Loucy (cell line): ENCODE data around the gene COL26A1.
A peak's percentile ranks its signal among the peaks of the same experiment; 100 is the strongest.

Experiments used
- H2AFZ ChIP-seq: fragments of 200-600 bp; sonication (generic); 2 replicates; pipeline ENCODE4 v1.6.0; 2016; ENCODE audit warnings: antibody characterized with exemption, mild to moderate bottlenecking, low read length, moderate library complexity
- H3F3A ChIP-seq: fragments of 200-600 bp; 2 replicates; pipeline ENCODE4 v1.6.0; 2016; ENCODE audit warnings: antibody characterized with exemption, low read depth, mild to moderate bottlenecking
- H3K27me3 ChIP-seq: fragments of 200-600 bp; sonication (generic); 2 replicates; pipeline ENCODE4 v1.6.1; 2014; ENCODE audit warnings: low read length, mild to moderate bottlenecking; ENCODE audit not compliant: insufficient read depth, poor library complexity, severe bottlenecking
- H3K36me3 ChIP-seq: fragments of 200-600 bp; sonication (generic); 2 replicates; pipeline ENCODE4 v1.6.1; 2016; ENCODE audit warnings: low read length; ENCODE audit not compliant: insufficient read depth
- H3K4me1 ChIP-seq: fragments of 200-600 bp; sonication (generic); 2 replicates; pipeline ENCODE4 v1.5.1; 2014; ENCODE audit warnings: low read length, mild to moderate bottlenecking; ENCODE audit not compliant: insufficient read depth, poor library complexity, severe bottlenecking
- H3K4me2 ChIP-seq: fragments of 200-600 bp; sonication (generic); 2 replicates; pipeline ENCODE4 v1.6.0; 2014; ENCODE audit warnings: antibody characterized with exemption, low read length, low read depth, mild to moderate bottlenecking; ENCODE audit not compliant: poor library complexity, severe bottlenecking
- H3K4me3 ChIP-seq: fragments of 200-600 bp; sonication (generic); 2 replicates; pipeline ENCODE4 v1.5.1; 2014; ENCODE audit warnings: low read length, mild to moderate bottlenecking, mixed read lengths; ENCODE audit not compliant: poor library complexity, severe bottlenecking
- H3K79me2 ChIP-seq: fragments of 200-600 bp; sonication (generic); 2 replicates; pipeline ENCODE4 v1.6.1; 2014; ENCODE audit warnings: low read length; ENCODE audit not compliant: insufficient read depth
- H3K9ac ChIP-seq: fragments of 200-600 bp; sonication (generic); 2 replicates; pipeline ENCODE4 v1.6.0; 2014; ENCODE audit warnings: mild to moderate bottlenecking, low read depth, low read length, moderate library complexity; ENCODE audit not compliant: poor library complexity, severe bottlenecking
- H3K9me2 ChIP-seq: fragments of 200-600 bp; sonication (generic); replicated peaks from 2 replicates; pipeline ENCODE4 v1.6.1; 2016; ENCODE audit warnings: low read depth, low read length, mixed read lengths
- H3K9me3 ChIP-seq: fragments of 200-600 bp; sonication (generic); 2 replicates; pipeline ENCODE4 v1.6.1; 2014; ENCODE audit warnings: mild to moderate bottlenecking, antibody characterized with exemption, low read length, low read depth; ENCODE audit not compliant: insufficient read depth
- H4K20me1 ChIP-seq: fragments of 200-600 bp; sonication (generic); 2 replicates; pipeline ENCODE4 v1.6.0; 2014; ENCODE audit warnings: antibody characterized with exemption, low read length, mild to moderate bottlenecking; ENCODE audit not compliant: insufficient read depth, poor library complexity, severe bottlenecking
- CTCF ChIP-seq: fragments of 200-600 bp; sonication (generic); conservative IDR thresholded peaks from 2 replicates; pipeline ENCODE4 v1.5.1; 2014; ENCODE audit warnings: mild to moderate bottlenecking, antibody characterized with exemption, low read length
- EZH2phosphoT487 ChIP-seq: fragments of 200-600 bp; IDR thresholded peaks from 2 replicates; pipeline ENCODE4 v1.6.1; 2018; ENCODE audit warnings: antibody characterized with exemption, mild to moderate bottlenecking, moderate library complexity, borderline replicate concordance

COL26A1 gene

GRCh38 chr7:101362334-101363195, at the start of gene COL26A1:
COL26A1 (plus strand) TSS chr7:101362875; CDS start chr7:101363033, 158 bp downstream.
- no peaks in the 10 kb centered on the region for H3K4me1 ChIP-seq
- H3K4me2 ChIP-seq, result peak within 1 kb of the TSS; percentile 25
- H3K27me3 ChIP-seq, result no peaks in the 10 kb centered on the region
- no peak within 1 kb of the TSS for H3K9ac ChIP-seq
- H3K79me2 ChIP-seq, result no peaks in the 10 kb centered on the region
- H4K20me1 ChIP-seq, result no peaks in the 10 kb centered on the region
- no peaks in the 10 kb centered on the region for H3K36me3 ChIP-seq
- no peak within 1 kb of the TSS for H3K4me3 ChIP-seq
- H2AFZ ChIP-seq, result peak within 1 kb of the TSS; percentile 66; the same call in 1 of the 2 replicates
- no peak for TF ChIP-seq CTCF
- TF ChIP-seq EZH2phosphoT487, result no peak
- no peaks in the 10 kb centered on the region for H3F3A ChIP-seq
- no peaks in the 10 kb centered on the region for H3K9me3 ChIP-seq
- no peaks in the 10 kb centered on the region for H3K9me2 ChIP-seq

- no peaks in the 10 kb centered on the region for H3K27me3 ChIP-seq
- no peaks in the 10 kb centered on the region for H4K20me1 ChIP-seq
- no peak overlapping the region for H3K9ac ChIP-seq
- H3K4me1 ChIP-seq, result no peaks in the 10 kb centered on the region
- TF ChIP-seq EZH2phosphoT487 (no peak), CTCF (peak; percentile 82)
- H3K36me3 ChIP-seq, result no peaks in the 10 kb centered on the region
- no peaks in the 10 kb centered on the region for H3F3A ChIP-seq
- H3K4me3 ChIP-seq, result no peak overlapping the region
- H3K79me2 ChIP-seq, result no peaks in the 10 kb centered on the region
- no peaks in the 10 kb centered on the region for H3K9me2 ChIP-seq
- H3K9me3 ChIP-seq, result peaks cover 3% of the 10 kb centered on the region; the same call in 1 of the 2 replicates
- H2AFZ ChIP-seq, result no peak overlapping the region
- H3K4me2 ChIP-seq, result no peak overlapping the region
These were observed 47.3 kb upstream of the COL26A1 start for GRCh38 chr7:101315336-101315735.

GRCh38 chr7:101319401-101319800, 43.3 kb upstream of the COL26A1 start:
- no peak overlapping the region for H3K4me3 ChIP-seq
- H3K4me2 ChIP-seq, result no peak overlapping the region
- no peaks in the 10 kb centered on the region for H3K9me2 ChIP-seq
- H3K9ac ChIP-seq, result no peak overlapping the region
- peaks cover 16% of the 10 kb centered on the region for H3K4me1 ChIP-seq
- no peaks in the 10 kb centered on the region for H3K36me3 ChIP-seq
- TF ChIP-seq EZH2phosphoT487 (no peak), CTCF (no peak)
- no peaks in the 10 kb centered on the region for H3K79me2 ChIP-seq
- H3K9me3 ChIP-seq, result no peaks in the 10 kb centered on the region
- H3K27me3 ChIP-seq, result no peaks in the 10 kb centered on the region
- H3F3A ChIP-seq, result no peaks in the 10 kb centered on the region
- no peaks in the 10 kb centered on the region for H4K20me1 ChIP-seq
- no peak overlapping the region for H2AFZ ChIP-seq
